Measurements from ENCODE around the gene PPP1R9B. TPM values are rescaled to one million over a fixed set of nuclear protein-coding genes. Genes with fewer than 3 reads are reported as not detected.

Gene PPP1R9B
- polyA plus RNA-seq, 1 donor (not counting 4 experiments of a cell fraction or from before 2014, with no cell fraction given) = 16.1 TPM

DNA sequence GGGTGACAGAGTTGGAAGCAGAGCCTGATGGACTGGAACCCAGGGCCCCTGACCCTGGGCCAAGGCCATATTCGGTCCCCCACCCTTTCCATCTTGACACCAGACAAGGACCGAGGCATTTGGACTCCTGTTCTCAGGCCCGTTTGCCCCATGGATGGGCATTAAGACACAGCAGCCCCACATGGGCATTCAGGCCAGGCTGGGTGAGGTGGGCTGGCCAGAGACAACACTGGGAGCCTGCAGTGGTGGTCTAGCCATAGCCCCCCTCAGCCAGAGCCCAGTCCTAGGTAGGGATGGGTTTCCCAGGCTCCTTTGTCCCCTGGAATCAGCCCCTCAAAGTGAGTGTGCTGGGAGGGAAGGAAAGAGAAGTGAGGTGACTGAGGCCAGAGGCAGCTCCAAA, 53.7 kb downstream of the PPP1R9B start:
- TF ChIP-seq EZH2 (IDR thresholded peaks at IDR 0.05; ENCODE audit: low read length) = no peak
- TF ChIP-seq, protein P1, sequence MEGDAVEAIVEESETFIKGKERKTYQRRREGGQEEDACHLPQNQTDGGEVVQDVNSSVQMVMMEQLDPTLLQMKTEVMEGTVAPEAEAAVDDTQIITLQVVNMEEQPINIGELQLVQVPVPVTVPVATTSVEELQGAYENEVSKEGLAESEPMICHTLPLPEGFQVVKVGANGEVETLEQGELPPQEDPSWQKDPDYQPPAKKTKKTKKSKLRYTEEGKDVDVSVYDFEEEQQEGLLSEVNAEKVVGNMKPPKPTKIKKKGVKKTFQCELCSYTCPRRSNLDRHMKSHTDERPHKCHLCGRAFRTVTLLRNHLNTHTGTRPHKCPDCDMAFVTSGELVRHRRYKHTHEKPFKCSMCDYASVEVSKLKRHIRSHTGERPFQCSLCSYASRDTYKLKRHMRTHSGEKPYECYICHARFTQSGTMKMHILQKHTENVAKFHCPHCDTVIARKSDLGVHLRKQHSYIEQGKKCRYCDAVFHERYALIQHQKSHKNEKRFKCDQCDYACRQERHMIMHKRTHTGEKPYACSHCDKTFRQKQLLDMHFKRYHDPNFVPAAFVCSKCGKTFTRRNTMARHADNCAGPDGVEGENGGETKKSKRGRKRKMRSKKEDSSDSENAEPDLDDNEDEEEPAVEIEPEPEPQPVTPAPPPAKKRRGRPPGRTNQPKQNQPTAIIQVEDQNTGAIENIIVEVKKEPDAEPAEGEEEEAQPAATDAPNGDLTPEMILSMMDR (optimal IDR thresholded peaks at IDR 0.05 in 1 of 3, IDR thresholded peaks at IDR 0.05 in 1 of 3, conservative IDR thresholded peaks at IDR 0.05 in 1 of 3; ENCODE audit: extremely low read depth in 1 of 3, insufficient read depth in 2 of 3, low read length in 3 of 3) = no peak
- Histone ChIP-seq H3K79me2 (ENCODE audit: control insufficient read depth, insufficient read depth, low read length) (no peaks in the 10 kb centered on the region), H3K4me3 (ENCODE audit: control insufficient read depth in 2 of 3, extremely low read depth in 1 of 3, insufficient read depth in 2 of 3, low read depth in 1 of 3, low read length in 3 of 3) (no peak overlapping the region), H3K9me1 (ENCODE audit: control insufficient read depth, extremely low read depth, insufficient read depth, low read length) (peaks cover 3% of the 10 kb centered on the region), H3K27ac (ENCODE audit: control insufficient read depth, insufficient read depth, low read length) (no peak overlapping the region), H4K20me1 (ENCODE audit: control insufficient read depth, extremely low read depth, insufficient read depth, low read length) (peaks cover 20% of the 10 kb centered on the region), H3K4me2 (ENCODE audit: control insufficient read depth, extremely low read depth, insufficient read depth, low read depth, low read length) (no peak overlapping the region), H3K36me3 (ENCODE audit: control insufficient read depth in 2 of 2, extremely low read depth in 1 of 2, insufficient read depth in 2 of 2, low read length in 2 of 2) (no peaks in the 10 kb centered on the region), H3K27me3 (ENCODE audit: control insufficient read depth, extremely low read depth, insufficient read depth, low read length) (no peaks in the 10 kb centered on the region), H3K4me1 (ENCODE audit: control insufficient read depth, extremely low read depth, insufficient read depth, low read length) (peaks cover 31% of the 10 kb centered on the region), H3K9ac (ENCODE audit: control insufficient read depth, extremely low read depth, insufficient read depth, low read length) (no peak overlapping the region), H3K9me3 (ENCODE audit: control insufficient read depth, low read depth, low read length) (no peaks in the 10 kb centered on the region), H2AFZ (ENCODE audit: control insufficient read depth, low read length) (no peak overlapping the region)
- dilution Hi-C loops (cut with MboI; ENCODE audit: extremely low pct_ligation_motif_present, low sequenced_read_pairs) = no loop called here
- DNase-seq (ENCODE audit: low read depth, low spot score) = no peak
- FAIRE-seq = no peak

DNA sequence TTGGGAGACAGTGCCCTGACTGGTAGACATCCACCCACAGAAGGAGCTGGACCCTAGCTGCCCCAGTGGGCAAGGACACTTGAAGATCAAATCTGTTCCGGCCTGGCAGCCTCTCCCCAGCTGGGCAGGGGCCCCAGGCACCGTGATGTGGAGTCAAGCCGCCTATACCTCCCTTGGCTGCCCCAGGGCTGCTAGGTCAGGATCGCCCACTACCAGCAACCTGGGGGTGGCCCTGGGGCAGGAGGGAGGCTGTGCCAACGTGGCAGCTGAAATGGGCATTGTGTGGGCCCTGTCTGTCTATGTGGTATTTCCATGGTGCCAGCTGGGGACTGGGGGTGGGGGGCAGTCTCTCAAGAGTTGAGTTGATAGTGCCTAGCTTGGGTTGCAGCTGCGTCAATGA, 54.4 kb downstream of the PPP1R9B start:
- H3K4me3 ChIP-seq (ENCODE audit: control insufficient read depth in 2 of 3, extremely low read depth in 1 of 3, insufficient read depth in 2 of 3, low read depth in 1 of 3, low read length in 3 of 3) = peak overlapping the region in 2 of 3 experiments; percentile 51 to 68

More for the DNA sequence above, 54.4 kb downstream of the PPP1R9B start:
- DNase-seq (ENCODE audit: low read depth, low spot score) (no peak), FAIRE-seq (no peak)
- no peak for TF ChIP-seq EZH2 (IDR thresholded peaks at IDR 0.05; ENCODE audit: low read length)
- TF ChIP-seq, protein P1 (optimal IDR thresholded peaks at IDR 0.05 in 1 of 3, IDR thresholded peaks at IDR 0.05 in 1 of 3, conservative IDR thresholded peaks at IDR 0.05 in 1 of 3; ENCODE audit: extremely low read depth in 1 of 3, insufficient read depth in 2 of 3, low read length in 3 of 3) = no peak
- dilution Hi-C loops (cut with MboI; ENCODE audit: extremely low pct_ligation_motif_present, low sequenced_read_pairs) = no loop called here
- Histone ChIP-seq H3K9ac (ENCODE audit: control insufficient read depth, extremely low read depth, insufficient read depth, low read length) (no peak overlapping the region), H3K9me3 (ENCODE audit: control insufficient read depth, low read depth, low read length) (no peaks in the 10 kb centered on the region), H3K4me1 (ENCODE audit: control insufficient read depth, extremely low read depth, insufficient read depth, low read length) (peaks cover 24% of the 10 kb centered on the region), H3K27ac (ENCODE audit: control insufficient read depth, insufficient read depth, low read length) (no peak overlapping the region), H2AFZ (ENCODE audit: control insufficient read depth, low read length) (no peak overlapping the region), H4K20me1 (ENCODE audit: control insufficient read depth, extremely low read depth, insufficient read depth, low read length) (peaks cover 26% of the 10 kb centered on the region), H3K36me3 (ENCODE audit: control insufficient read depth in 2 of 2, extremely low read depth in 1 of 2, insufficient read depth in 2 of 2, low read length in 2 of 2) (peaks cover under 1 to 5% of the 10 kb centered on the region in 2 experiments), H3K79me2 (ENCODE audit: control insufficient read depth, insufficient read depth, low read length) (no peaks in the 10 kb centered on the region), H3K27me3 (ENCODE audit: control insufficient read depth, extremely low read depth, insufficient read depth, low read length) (no peaks in the 10 kb centered on the region), H3K4me2 (ENCODE audit: control insufficient read depth, extremely low read depth, insufficient read depth, low read depth, low read length) (no peak overlapping the region), H3K9me1 (ENCODE audit: control insufficient read depth, extremely low read depth, insufficient read depth, low read length) (peaks cover 3% of the 10 kb centered on the region)
